T-cell (primary cell): ENCODE measurements around the gene HOXA10. TPM values are rescaled to one million over a fixed set of nuclear protein-coding genes. Genes with fewer than 3 reads are reported as not detected.

Experiments used
- ATAC-seq, 4 experiments: fragments of 200-7000 bp in 3 of 4; fragments of 150-1000 bp in 1 of 4; cut with Tn5 transposase; replicated peaks in 1 of 4; 1 replicate in 3 of 4; 2 replicates in 1 of 4; pipeline ENCODE4 v1.10.0; 2021; ENCODE audit warnings: moderate library complexity in 3 of 4, mild to moderate bottlenecking in 2 of 4, moderate number of reproducible peaks in 1 of 4
- CTCF ChIA-PET, 2 donors: fragments of 300-600 bp; sonication (Branson Sonifier 250); formaldehyde crosslinking; loops; one replicate each; lab custom pipeline; 2022; ENCODE audit warnings: antibody characterized with exemption in 2 of 2; lab: Charles Lee
- POLR2A ChIA-PET, 2 donors: fragments of 300-600 bp; sonication (Branson Sonifier 250); formaldehyde crosslinking; loops; one replicate each; lab custom pipeline; 2022; ENCODE audit warnings: antibody characterized with exemption in 2 of 2; lab: Charles Lee
- DNase-seq, 35 experiments: peaks; one replicate each; pipeline versions ENCODE4 v3.0.0 to v3.0.0-alpha.2; 2013 to 2023
- H3K27ac ChIP-seq: one replicate; pipeline ENCODE4 v1.5.1; 2013; ENCODE audit warnings: low read length
- H3K27me3 ChIP-seq, 2 experiments: replicated peaks in 1 of 2; 1 replicate in 1 of 2; 2 replicates in 1 of 2; pipeline versions ENCODE4 v1.6.1 to v1.7.0; 2013; ENCODE audit warnings: low read length in 1 of 2, mixed read lengths in 1 of 2; ENCODE audit not compliant: control insufficient read depth in 2 of 2, insufficient read depth in 2 of 2; ENCODE audit errors: extremely low read depth in 1 of 2
- H3K36me3 ChIP-seq, 2 donors: 1 replicate in 1 of 2; 2 replicates in 1 of 2; pipeline versions ENCODE4 v1.6.1 to v1.7.0; 2013; ENCODE audit warnings: low read length in 1 of 2; ENCODE audit not compliant: control insufficient read depth in 2 of 2, insufficient read depth in 1 of 2; ENCODE audit errors: extremely low read depth in 1 of 2
- H3K4me1 ChIP-seq, 2 experiments: 1 replicate in 1 of 2; 2 replicates in 1 of 2; pipeline versions ENCODE4 v1.6.1 to v1.7.0; 2013; ENCODE audit warnings: low read length in 2 of 2, mixed read lengths in 1 of 2; ENCODE audit not compliant: insufficient read depth in 2 of 2, control insufficient read depth in 1 of 2; ENCODE audit errors: extremely low read depth in 1 of 2
- H3K4me3 ChIP-seq, 2 donors: 1 replicate in 1 of 2; 2 replicates in 1 of 2; pipeline versions ENCODE4 v1.5.1 to v1.7.0; 2013; ENCODE audit warnings: mild to moderate bottlenecking in 2 of 2, low read length in 1 of 2, moderate library complexity in 1 of 2; ENCODE audit not compliant: control insufficient read depth in 1 of 2; ENCODE audit errors: extremely low read depth in 1 of 2
- H3K9me3 ChIP-seq: 2 replicates; pipeline ENCODE4 v1.7.0; 2013
- H3K27ac Mint-ChIP-seq, 2 donors: one replicate each; pipeline ENCODE4 v1.8.0; 2020 to 2021; ENCODE audit warnings: mild to moderate bottlenecking in 2 of 2, mixed read lengths in 2 of 2
- H3K27me3 Mint-ChIP-seq, 2 donors: one replicate each; pipeline ENCODE4 v1.8.0; 2021 to 2022; ENCODE audit warnings: mixed read lengths in 2 of 2
- H3K36me3 Mint-ChIP-seq: one replicate; pipeline ENCODE4 v1.8.0; 2021; ENCODE audit warnings: mixed read lengths
- H3K4me1 Mint-ChIP-seq, 3 donors: one replicate each; pipeline ENCODE4 v1.8.0; 2020 to 2022; ENCODE audit warnings: mixed read lengths in 3 of 3, mild to moderate bottlenecking in 1 of 3
- H3K4me3 Mint-ChIP-seq, 3 donors: one replicate each; pipeline ENCODE4 v1.8.0; 2020 to 2022; ENCODE audit warnings: mild to moderate bottlenecking in 3 of 3, mixed read lengths in 3 of 3, moderate library complexity in 3 of 3
- H3K9me3 Mint-ChIP-seq, 3 donors: one replicate each; pipeline ENCODE4 v1.8.0; 2020 to 2022; ENCODE audit warnings: mixed read lengths in 3 of 3
- WGBS: methylation state at CpG from one replicate; pipeline ENCODE4 v1.1.5; 2013; ENCODE audit warnings: missing lambda C conversion rate; ENCODE audit not compliant: insufficient coverage; 5-methylcytosine and 5-hydroxymethylcytosine counted together
- total RNA-seq, 35 experiments: library from RNA in 6 of 35; stranded (reverse) in 6 of 35; fragments of 120-200 nt in 1 of 35; gene quantifications; one replicate each; pipeline versions ENCODE4 v1.2.1 to v1.2.4 and lab custom pipeline; 2013 to 2026

The HOXA10 gene
- total RNA-seq, 5 donors from 2014 or later (not counting 1 experiment from before 2014, with no cell fraction given), result 0.36 to 0.75 (median 0.51) TPM; not detected in 2

DNA sequence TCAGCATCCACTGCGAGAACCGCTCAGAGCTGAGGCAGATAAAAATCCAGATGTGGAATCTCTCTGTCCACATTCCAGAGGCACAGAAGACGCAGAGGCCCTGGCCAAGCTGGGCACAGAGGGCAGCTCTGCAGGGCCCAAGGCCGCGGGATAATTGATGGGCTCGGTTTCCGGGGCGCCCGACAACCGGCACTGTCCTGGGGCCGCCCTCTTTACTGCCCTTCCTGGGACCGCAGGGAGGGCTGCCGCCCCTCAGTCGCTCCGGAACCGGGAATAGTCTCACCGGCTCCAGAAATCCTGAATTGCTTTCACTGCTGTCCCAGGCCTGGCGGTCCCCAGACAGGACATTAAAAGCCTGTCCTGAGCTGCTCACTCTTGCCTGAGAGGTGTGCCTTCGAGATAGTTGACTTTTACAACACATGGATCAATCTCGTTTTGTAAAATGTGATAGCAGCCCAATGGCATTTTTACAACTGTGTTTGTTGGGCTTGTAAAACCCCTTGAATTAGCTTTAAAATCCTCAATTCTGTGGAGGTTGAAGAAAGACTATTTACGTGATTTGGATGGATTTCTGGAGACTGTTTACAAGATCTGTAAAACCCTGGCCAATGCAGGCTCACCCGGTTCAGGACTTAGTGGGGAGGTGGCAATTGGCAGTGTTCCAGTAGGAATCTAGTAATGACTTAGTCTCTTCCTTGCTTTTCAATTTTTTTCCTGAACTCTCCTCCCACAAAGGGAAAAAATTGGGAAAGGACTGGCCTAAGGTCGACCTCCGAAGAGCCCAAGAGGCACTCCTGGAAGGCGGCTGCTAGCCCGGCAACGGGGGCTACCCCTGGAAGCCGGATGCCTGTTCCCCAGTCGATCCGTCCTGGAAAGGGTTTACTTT lies 25.1 kb downstream of the HOXA10 start:
- Mint-ChIP-seq H3K27ac (no peak overlapping the region), H3K4me3 (peak overlapping the region in 1 of 3 donors; percentile 68), H3K9me3 (no peaks in the 10 kb centered on the region), H3K36me3 (no peaks in the 10 kb centered on the region), H3K4me1 (peaks cover 35 to 40% (median 36%) of the 10 kb centered on the region in 3 donors), H3K27me3 (peaks cover 66 to 90% of the 10 kb centered on the region in 2 donors)
- 50% methylated on average over 17 of the region's 30 CpGs for WGBS
- Histone ChIP-seq H3K36me3 (no peaks in the 10 kb centered on the region), H3K4me3 (no peak overlapping the region), H3K9me3 (no peaks in the 10 kb centered on the region), H3K4me1 (peaks cover 7 to 44% of the 10 kb centered on the region in 2 experiments), H3K27ac (no peak overlapping the region), H3K27me3 (peaks cover 0 to 90% of the 10 kb centered on the region in 2 experiments)
- POLR2A ChIA-PET, result interaction anchor here in 1 of 2 donors (0.5 kb wide), 1 partner anchor 12 kb away, joined by 3 read pairs; no protein-coding TSS in a partner anchor
- CTCF ChIA-PET, result interaction anchor here (0.5 to 3.3 kb wide), 19 partner anchors 8 to 1257 kb away, joined by 3 to 9 read pairs (median 4); partner anchors contain the start of gene HOXA4 (in 1 of the 2)
- no peak for ATAC-seq
- no peak for DNase-seq

DNA sequence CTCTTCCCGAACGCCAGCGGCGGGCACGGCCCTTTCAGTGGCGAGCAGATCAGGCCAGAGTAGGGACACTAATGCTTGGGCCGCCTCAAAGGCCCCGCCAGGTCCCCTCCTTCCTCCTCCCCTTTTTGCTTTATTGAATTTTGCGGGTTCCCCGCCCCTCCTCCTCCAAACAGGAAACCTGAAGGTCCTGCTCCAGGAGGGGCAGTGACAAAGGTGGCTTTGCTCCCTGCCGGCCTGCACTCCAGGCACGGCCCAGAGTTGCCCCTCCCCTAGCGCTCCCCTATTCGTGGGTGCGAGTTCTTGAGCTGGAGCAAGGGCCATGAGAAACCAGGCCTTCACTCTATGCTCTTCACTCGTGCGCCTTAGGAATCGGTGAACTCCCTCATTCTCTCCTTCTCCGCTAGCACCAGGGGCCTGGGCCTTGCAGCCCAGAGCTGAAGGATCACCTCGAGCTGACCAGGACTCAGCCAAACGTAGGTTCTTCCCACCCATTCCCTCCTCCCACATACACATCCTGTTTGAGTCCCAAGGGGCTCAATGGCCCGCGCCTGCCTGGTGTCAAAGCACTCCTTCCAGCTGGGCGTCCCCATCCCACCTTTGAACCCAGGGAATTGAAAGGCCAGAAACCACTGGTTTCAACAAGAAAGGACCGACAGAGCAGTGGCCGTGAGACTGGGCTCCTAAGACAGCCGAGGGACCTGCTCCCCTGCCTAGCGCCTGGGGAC lies 25.9 kb downstream of the HOXA10 start:
- Histone ChIP-seq H3K36me3 (no peaks in the 10 kb centered on the region), H3K9me3 (no peaks in the 10 kb centered on the region), H3K4me3 (peak overlapping the region in 1 of 2 donors; percentile 52), H3K27ac (no peak overlapping the region), H3K4me1 (peaks cover 7 to 44% of the 10 kb centered on the region in 2 experiments), H3K27me3 (peaks cover 0 to 86% of the 10 kb centered on the region in 2 experiments)
- DNase-seq (no peak), ATAC-seq (no peak)
- Mint-ChIP-seq H3K27me3 (peaks cover 59 to 85% of the 10 kb centered on the region in 2 donors), H3K9me3 (no peaks in the 10 kb centered on the region), H3K4me1 (peaks cover 32 to 36% (median 35%) of the 10 kb centered on the region in 3 donors), H3K27ac (no peak overlapping the region), H3K4me3 (peak overlapping the region in 2 of 3 donors; percentile 56 to 68), H3K36me3 (no peaks in the 10 kb centered on the region)
- ChIA-PET POLR2A (interaction anchor here in 1 of 2 donors (0.5 kb wide), 1 partner anchor 13 kb away, joined by 3 read pairs; no protein-coding TSS in a partner anchor), CTCF (interaction anchor here (0.7 to 3.3 kb wide), 3 partner anchors 14 to 779 kb away, joined by 3 to 9 read pairs (median 4); partner anchors contain the start of gene HOXA4 (in 1 of the 2))
- WGBS, result 23% methylated on average over 26 of the region's 28 CpGs

DNA sequence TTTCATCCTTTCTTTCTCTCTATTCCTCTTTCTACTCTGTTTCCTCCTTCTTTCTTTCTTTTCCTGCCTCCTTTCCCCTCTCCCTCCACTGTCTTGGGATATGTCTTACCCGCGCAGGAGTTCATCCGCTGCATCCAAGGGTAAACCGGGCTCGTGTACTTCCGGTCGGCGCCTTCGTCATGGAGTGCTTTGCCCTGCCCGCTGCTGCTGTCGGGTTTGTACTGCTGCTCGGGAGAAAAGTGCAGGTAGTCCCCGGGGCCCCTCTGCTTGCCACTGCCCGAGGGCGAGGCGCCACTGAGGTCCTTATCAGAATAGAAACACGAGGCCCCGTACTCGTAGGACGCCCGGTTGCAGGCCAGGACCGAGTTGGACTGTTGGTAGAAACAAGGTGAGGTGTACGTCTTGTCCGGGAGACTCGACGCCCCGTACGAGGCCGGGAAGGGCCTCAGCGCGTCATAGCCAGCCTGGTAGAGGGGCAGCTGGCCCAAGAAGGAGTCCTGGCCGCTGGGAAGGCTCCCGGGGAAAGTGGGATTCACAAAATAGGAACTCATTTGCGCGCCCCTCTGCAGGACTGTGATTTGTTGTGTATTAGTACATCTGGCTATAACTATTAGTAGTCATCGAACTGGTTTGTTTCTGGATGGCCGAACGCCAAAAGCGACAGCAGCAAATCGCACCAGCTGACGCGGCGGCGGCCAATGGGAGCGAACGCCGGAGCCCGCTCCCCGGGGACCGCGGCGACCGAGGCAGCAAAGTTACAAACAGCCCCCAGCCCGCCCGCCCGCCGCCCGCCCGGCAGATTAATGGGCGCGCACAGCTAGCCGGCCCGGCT lies 26.7 kb downstream of the HOXA10 start, which contains the start of gene HOXA6:
Gene HOXA6, minus strand, starts transcription at position 576 of the 832 bp plus-strand sequence. Its CDS starts 25 bp downstream, at position 551.
- 32% methylated on average over 60 of the region's 63 CpGs for WGBS
- CTCF ChIA-PET, result no interaction called here

DNA sequence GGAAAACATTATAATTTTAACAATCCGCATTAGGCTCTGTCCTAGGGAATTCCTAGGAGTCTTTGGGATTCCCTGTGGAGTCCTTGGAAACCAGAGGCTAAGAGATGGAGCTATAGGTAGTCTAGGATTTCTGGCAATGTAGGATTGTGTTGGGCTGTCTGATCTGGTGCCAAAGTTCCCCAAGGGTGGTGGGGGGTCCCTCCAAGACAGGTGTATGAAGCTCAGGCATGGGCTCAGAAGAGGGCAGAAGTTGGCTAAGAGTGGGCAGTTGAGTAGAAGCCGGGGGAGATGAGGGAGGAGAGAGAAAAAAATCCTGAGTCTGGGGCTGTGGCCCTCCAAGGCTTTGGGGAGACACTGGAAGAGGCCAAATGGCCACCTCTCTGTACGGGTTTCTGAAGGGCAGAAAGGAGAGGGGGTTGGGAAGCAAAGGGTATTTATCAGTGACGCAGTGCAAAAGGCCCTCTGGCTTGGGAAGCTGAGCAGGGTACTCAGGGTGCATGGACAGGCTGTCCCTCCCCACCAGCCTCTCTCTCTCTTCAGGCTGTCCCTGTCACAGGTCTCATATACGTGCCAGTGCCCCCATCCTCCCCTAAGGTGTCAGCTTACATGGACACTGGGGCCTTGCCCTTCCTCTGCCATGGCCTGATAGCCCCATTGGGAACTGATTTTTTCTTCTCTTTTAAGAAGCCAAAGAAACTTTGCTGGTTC lies 27.5 kb downstream of the HOXA10 start:
- H3K4me3 Mint-ChIP-seq, result no peak overlapping the region
- H3K4me3 ChIP-seq, result no peak overlapping the region
- H3K9me3 ChIP-seq, result no peaks in the 10 kb centered on the region
- ChIA-PET CTCF (interaction anchor here in 1 of 2 donors (0.6 to 0.7 kb wide), 3 partner anchors 58 to 443 kb away, joined by 3 read pairs; no protein-coding TSS in a partner anchor), POLR2A (no interaction called here)
- no peaks in the 10 kb centered on the region for H3K9me3 Mint-ChIP-seq
- peaks cover 55 to 80% of the 10 kb centered on the region in 2 donors for H3K27me3 Mint-ChIP-seq
- peaks cover 23 to 28% (median 26%) of the 10 kb centered on the region in 3 donors for H3K4me1 Mint-ChIP-seq
- no peaks in the 10 kb centered on the region for H3K36me3 ChIP-seq
- no peak overlapping the region for H3K27ac ChIP-seq
- no peaks in the 10 kb centered on the region for H3K36me3 Mint-ChIP-seq
- H3K4me1 ChIP-seq, result peaks cover 4 to 32% of the 10 kb centered on the region in 2 experiments
- ATAC-seq (no peak), DNase-seq (no peak)
- H3K27ac Mint-ChIP-seq, result no peak overlapping the region
- WGBS, result 90% methylated on average over 3 of the region's 5 CpGs
- peaks cover 0 to 83% of the 10 kb centered on the region in 2 experiments for H3K27me3 ChIP-seq

More for the DNA sequence above, 26.7 kb downstream of the HOXA10 start, which contains the start of gene HOXA6:
- H3K27ac ChIP-seq, result no peak within 1 kb of the TSS
- peaks cover 7 to 40% of the 10 kb centered on the region in 2 experiments for H3K4me1 ChIP-seq
- DNase-seq (no peak), ATAC-seq (no peak)
- Mint-ChIP-seq H3K36me3 (no peaks in the 10 kb centered on the region), H3K27ac (no peak within 1 kb of the TSS), H3K4me3 (peak within 1 kb of the TSS in 2 of 3 donors; percentile 56 to 68), H3K9me3 (no peaks in the 10 kb centered on the region), H3K27me3 (peaks cover 60 to 83% of the 10 kb centered on the region in 2 donors), H3K4me1 (peaks cover 30 to 34% (median 34%) of the 10 kb centered on the region in 3 donors)
- H3K4me3 ChIP-seq, result peak within 1 kb of the TSS in 1 of 2 donors; percentile 54
- no peaks in the 10 kb centered on the region for H3K9me3 ChIP-seq
- POLR2A ChIA-PET, result no interaction called here
- H3K27me3 ChIP-seq, result peaks cover 0 to 83% of the 10 kb centered on the region in 2 experiments
- no peaks in the 10 kb centered on the region for H3K36me3 ChIP-seq

DNA sequence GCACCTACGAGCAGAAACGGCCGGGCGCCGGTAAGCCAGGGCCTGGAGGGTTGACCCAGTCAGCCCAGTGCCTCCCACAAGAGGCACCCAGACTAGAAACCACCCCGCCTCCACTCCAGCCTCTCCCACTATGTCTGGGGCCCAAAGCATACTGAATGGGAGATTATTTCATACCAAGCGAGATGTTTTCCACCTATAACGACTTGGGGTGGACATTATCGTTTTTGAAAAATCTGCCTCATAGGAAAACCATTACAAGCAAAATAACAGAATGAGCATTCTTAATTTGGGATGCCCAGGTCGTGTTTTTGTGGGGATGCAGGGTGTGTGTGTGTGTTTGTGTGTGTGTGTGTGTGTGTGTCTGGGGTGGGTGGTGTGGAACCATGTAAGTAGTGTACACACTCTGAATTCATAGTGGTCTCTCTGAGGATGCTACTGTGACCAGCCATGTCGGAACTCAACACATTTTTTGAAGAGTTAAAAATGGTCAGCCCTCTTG lies 28.2 kb downstream of the HOXA10 start:
- WGBS, result 86% methylated on average over 8 of the region's 11 CpGs
- no peaks in the 10 kb centered on the region for H3K36me3 ChIP-seq
- peaks cover 0 to 76% of the 10 kb centered on the region in 2 experiments for H3K27me3 ChIP-seq
- no peaks in the 10 kb centered on the region for H3K36me3 Mint-ChIP-seq
- CTCF ChIA-PET, result interaction anchor here in 1 of 2 donors (0.6 to 0.7 kb wide), 2 partner anchors 59 to 79 kb away, joined by 3 read pairs; no protein-coding TSS in a partner anchor
- H3K4me1 Mint-ChIP-seq, result peaks cover 17 to 21% (median 20%) of the 10 kb centered on the region in 3 donors
- DNase-seq, result no peak
- H3K9me3 ChIP-seq, result no peaks in the 10 kb centered on the region
- H3K9me3 Mint-ChIP-seq, result no peaks in the 10 kb centered on the region
- peaks cover 0 to 25% of the 10 kb centered on the region in 2 experiments for H3K4me1 ChIP-seq
- H3K27ac Mint-ChIP-seq, result no peak overlapping the region
- no peak overlapping the region for H3K4me3 ChIP-seq
- POLR2A ChIA-PET, result no interaction called here
- H3K27me3 Mint-ChIP-seq, result peaks cover 54 to 80% of the 10 kb centered on the region in 2 donors
- H3K4me3 Mint-ChIP-seq, result no peak overlapping the region
- ATAC-seq, result no peak
- H3K27ac ChIP-seq, result no peak overlapping the region
